GM19240 (cell line): ENCODE data around the gene ATXN7L1.

ENCODE experiments used
- DNase-seq: peaks from one replicate; pipeline ENCODE4 v3.0.0; 2011; ENCODE audit warnings: low spot score; ENCODE audit not compliant: insufficient read length

Gene ATXN7L1

GRCh38 chr7:105779856-105780780, 96.3 kb downstream of the ATXN7L1 start:
- no peak for DNase-seq

- no peak for DNase-seq
Measured at GRCh38 chr7:105778956-105779355, 97.4 kb downstream of the ATXN7L1 start.

- DNase-seq: no peak
Measured at GRCh38 chr7:105776986-105777910, 99.2 kb downstream of the ATXN7L1 start.

- DNase-seq: no peak
Measured at GRCh38 chr7:105776068-105776790, 100.2 kb downstream of the ATXN7L1 start.

- DNase-seq: no peak
Measured at GRCh38 chr7:105775580-105775979, 100.8 kb downstream of the ATXN7L1 start.

GRCh38 chr7:105773030-105773460, 103.4 kb downstream of the ATXN7L1 start:
- no peak for DNase-seq

GRCh38 chr7:105769901-105770628, 106.3 kb downstream of the ATXN7L1 start:
- DNase-seq: no peak

- DNase-seq: no peak
Measured at GRCh38 chr7:105768898-105769507, 107.4 kb downstream of the ATXN7L1 start.

- DNase-seq: no peak
Measured at GRCh38 chr7:105768117-105768516, 108.3 kb downstream of the ATXN7L1 start.

GRCh38 chr7:105766421-105767073, 109.9 kb downstream of the ATXN7L1 start:
- no peak for DNase-seq

- no peak for DNase-seq
Measured at GRCh38 chr7:105765846-105766245, 110.6 kb downstream of the ATXN7L1 start.

- no peak for DNase-seq
Measured at GRCh38 chr7:105764506-105764905, 111.9 kb downstream of the ATXN7L1 start.

GRCh38 chr7:105760551-105761447, 115.6 kb downstream of the ATXN7L1 start:
- no peak for DNase-seq

GRCh38 chr7:105759670-105760550, 116.5 kb downstream of the ATXN7L1 start:
- no peak for DNase-seq

- DNase-seq: no peak
Measured at GRCh38 chr7:105756367-105756766, 120.0 kb downstream of the ATXN7L1 start.

- DNase-seq: no peak
Measured at GRCh38 chr7:105752671-105753275, 123.6 kb downstream of the ATXN7L1 start.

GRCh38 chr7:105751054-105751453, 125.3 kb downstream of the ATXN7L1 start:
- DNase-seq: no peak
